NCI-H82 (cell line): ENCODE measurements around the gene RNPEPL1.

Experiments used
- DNase-seq: peaks from one replicate; lab custom pipeline; 2025; lab: John Stamatoyannopoulos, UW

Gene RNPEPL1

GRCh38 chr2:240577281-240578109 is 9.2 kb downstream of the RNPEPL1 start:
- no peak for DNase-seq

GRCh38 chr2:240578110-240578450 is 9.8 kb downstream of the RNPEPL1 start:
- no peak for DNase-seq

GRCh38 chr2:240578488-240578887 is 10.2 kb downstream of the RNPEPL1 start:
- no peak for DNase-seq

DNA sequence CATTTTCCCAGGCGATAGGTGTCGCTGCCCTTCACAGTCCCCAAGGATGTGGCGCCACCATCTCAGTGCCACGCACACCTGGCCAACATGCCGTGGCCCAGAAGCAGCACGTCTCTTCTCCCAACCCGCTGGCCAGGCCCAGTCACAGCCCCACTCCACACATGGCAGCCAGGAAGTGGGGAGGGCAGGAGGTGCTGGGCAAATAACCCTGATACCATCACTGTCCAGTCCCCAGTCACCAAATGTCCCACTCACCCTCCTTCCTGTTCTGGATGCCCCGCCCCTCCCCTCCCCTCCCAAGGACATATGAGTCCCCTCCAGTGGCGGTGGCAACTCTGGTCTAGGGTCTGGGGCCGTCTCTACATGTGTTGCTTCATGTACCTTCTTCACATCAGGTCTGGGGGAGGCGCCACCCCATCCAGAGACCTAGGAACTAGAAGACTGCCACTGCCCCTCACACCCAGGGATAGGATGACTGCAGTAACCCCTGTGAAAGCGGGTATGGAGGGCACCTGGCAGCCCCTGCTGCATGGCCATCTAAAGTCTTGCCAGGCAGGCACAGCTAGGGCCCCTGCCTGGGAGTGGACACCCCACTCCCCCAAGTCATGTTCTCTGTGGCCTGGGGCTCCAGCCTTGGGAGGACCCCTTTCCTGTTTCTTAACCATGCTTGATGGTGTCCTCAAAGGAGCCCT is 10.9 kb downstream of the RNPEPL1 start:
- DNase-seq = no peak

GRCh38 chr2:240579771-240580614 is 11.7 kb downstream of the RNPEPL1 start:
- no peak for DNase-seq

DNA sequence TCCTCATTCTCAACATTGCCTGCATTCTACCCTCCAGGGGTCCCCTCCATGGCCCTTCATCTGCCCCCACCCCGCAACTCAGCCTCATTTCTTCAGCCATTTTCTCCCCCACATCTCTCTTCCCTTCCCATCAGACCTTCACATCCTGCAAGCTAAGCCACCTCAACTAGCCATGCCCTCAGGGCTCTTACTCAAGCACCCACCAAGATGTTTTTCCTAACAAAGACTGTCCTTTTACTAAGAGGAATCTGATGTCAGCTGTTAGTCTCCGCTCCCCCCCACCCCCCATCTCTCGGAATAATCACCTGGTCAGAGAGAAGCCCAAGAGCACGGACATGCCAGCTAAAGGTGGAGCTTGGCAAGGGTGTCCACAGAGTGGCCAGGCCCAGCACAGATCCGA is 13.5 kb downstream of the RNPEPL1 start:
- DNase-seq = no peak

- no peak for DNase-seq
These were observed 14.5 kb downstream of the RNPEPL1 start for GRCh38 chr2:240582781-240583180.

DNA sequence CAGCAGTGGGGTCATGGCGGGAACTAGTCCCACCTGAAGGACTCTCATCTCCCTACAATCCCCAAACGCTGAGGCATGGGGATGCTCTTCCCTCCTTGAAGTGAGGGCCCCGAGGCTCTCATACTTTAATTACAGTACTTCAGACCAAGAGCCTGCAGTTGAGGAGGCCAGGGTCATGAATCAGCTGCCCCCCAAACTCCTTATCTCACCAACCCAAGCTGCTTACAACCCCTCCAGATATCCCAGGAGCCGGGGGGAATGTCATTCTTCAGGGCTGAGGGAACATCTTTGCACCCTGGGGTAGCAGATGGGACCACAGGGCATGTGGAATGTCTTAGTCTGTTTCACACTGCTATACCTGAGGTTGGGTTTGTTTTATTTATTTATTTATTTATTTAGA is 15.5 kb downstream of the RNPEPL1 start:
- DNase-seq = no peak

DNA sequence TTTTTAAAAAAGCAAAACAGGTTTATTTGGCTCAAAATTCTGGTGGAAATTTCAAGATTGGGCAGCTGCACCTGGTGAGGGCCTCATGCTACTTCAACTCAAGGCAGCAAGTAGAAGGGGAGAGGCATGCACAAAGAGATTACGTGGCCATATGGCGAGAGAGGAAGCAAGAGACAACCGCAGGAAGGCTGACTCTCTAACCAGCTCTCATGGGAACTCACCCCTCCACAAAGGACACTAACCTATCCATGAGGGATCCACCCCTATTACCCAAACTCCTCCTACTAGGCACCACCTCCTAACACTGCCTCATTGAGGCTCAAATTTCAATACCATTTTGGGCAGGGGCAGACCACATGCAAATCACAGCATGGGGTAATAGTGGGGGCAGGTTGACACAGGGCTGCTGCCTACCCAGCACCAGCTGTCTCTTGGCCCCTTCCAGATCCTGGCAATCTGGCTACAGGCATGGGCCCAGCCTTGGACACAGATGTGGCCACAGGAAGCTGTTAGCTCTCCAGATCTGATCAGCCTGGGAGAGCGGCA is 16.3 kb downstream of the RNPEPL1 start:
- DNase-seq = peak; percentile 99

GRCh38 chr2:240585101-240585500 is 16.8 kb downstream of the RNPEPL1 start:
- no peak for DNase-seq

GRCh38 chr2:240585681-240586197 is 17.5 kb downstream of the RNPEPL1 start:
- no peak for DNase-seq

DNA sequence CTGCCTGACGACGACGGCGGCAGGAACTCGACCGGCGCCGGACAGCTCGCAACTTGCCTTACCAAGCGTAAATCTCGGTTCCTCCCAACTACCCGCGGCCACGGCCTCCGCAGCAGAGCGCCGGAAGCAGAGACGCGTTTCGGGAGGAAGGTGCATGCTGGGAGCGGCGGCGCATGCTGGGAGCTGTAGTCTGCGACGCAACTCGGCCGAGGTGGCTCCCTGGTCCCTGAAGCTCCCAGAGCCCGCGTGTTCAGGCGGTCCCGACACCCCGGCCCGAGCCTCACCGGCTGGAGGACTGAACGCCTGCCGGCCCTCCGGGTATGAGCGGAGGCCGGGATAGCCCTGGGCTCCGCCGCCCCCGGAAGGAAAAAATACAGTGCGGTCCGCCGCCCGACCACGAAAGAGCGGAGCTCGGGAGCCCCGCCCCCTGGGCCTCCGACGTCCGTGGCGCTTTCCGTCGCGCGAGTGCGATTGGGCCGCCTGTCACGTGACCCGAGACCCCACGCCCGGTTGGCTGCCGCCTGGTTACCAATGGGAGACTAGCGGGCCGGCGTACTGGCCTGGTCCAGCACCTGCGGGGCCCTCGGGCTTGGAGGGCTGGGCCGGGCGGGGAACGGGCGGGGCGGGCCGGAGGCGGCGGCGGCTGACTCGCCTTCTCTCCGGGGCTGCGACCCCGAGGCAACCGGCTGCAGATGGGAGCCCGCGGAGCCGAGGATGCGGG is 18.1 kb downstream of the RNPEPL1 start, which contains the start of gene CAPN10:
Gene CAPN10 (plus strand): TSS at position 537 of the 721 bp plus-strand sequence. CDS start 178 bp downstream, at position 715.
- peak; percentile 98 for DNase-seq

- DNase-seq = peak; percentile 75
These were observed 18.9 kb downstream of the RNPEPL1 start for GRCh38 chr2:240586919-240587800.

- DNase-seq = no peak
These were observed 19.8 kb downstream of the RNPEPL1 start for GRCh38 chr2:240588006-240588655.

GRCh38 chr2:240588669-240589068 is 20.4 kb downstream of the RNPEPL1 start:
- DNase-seq = no peak

DNA sequence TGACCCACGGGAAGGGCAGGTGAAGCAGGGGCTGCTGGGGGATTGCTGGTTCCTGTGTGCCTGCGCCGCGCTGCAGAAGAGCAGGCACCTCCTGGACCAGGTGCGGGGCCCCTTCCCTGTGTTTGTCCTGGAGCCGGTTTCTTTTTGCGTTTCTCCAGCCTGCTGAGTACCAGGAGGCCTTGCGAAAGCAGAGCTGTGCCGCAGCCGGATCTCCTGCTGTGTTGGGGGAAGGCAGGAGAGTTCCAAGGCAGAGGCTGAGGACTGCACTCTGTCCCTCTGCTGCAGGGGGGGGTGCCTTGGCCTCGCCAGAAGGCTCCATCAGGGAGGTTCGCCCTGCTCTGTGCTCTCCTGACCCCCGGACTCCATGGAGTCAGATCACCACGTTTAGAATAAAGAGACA is 21.1 kb downstream of the RNPEPL1 start:
- no peak for DNase-seq

- DNase-seq = no peak
These were observed 21.7 kb downstream of the RNPEPL1 start for GRCh38 chr2:240589850-240590525.

- DNase-seq = no peak
These were observed 22.4 kb downstream of the RNPEPL1 start for GRCh38 chr2:240590681-240591111.

GRCh38 chr2:240591226-240591625 is 22.9 kb downstream of the RNPEPL1 start:
- no peak for DNase-seq
